ENCODE results near the gene PFDN1. TPM values are rescaled to one million over a fixed set of nuclear protein-coding genes. Genes with fewer than 3 reads are reported as not detected.

Gene PFDN1
- total and polyA plus RNA-seq, 12 donors, result 49.1 to 194 (median 86.8) TPM

GRCh38 chr5:140216478-140217074 is 86.3 kb downstream of the PFDN1 start:
- intact Hi-C loops (cut with DNase I), result no loop called here
- H3K36me3 ChIP-seq (replicated peaks in 1 of 2), result no peaks in the 10 kb centered on the region
- WGBS, 4 donors, result 66 to 83% (median 79%) methylated on average over 5 of the region's 5 CpGs
- H3K4me1 ChIP-seq (replicated peaks in 1 of 2), result peaks cover 47 to 66% of the 10 kb centered on the region in 2 donors
- no peaks in the 10 kb centered on the region for H3K9me3 ChIP-seq (replicated peaks in 1 of 3)
- DNase-seq, result no peak
- H3K4me3 ChIP-seq, result no peak overlapping the region
- H3K27me3 ChIP-seq, result no peaks in the 10 kb centered on the region
- TF ChIP-seq, protein P1, sequence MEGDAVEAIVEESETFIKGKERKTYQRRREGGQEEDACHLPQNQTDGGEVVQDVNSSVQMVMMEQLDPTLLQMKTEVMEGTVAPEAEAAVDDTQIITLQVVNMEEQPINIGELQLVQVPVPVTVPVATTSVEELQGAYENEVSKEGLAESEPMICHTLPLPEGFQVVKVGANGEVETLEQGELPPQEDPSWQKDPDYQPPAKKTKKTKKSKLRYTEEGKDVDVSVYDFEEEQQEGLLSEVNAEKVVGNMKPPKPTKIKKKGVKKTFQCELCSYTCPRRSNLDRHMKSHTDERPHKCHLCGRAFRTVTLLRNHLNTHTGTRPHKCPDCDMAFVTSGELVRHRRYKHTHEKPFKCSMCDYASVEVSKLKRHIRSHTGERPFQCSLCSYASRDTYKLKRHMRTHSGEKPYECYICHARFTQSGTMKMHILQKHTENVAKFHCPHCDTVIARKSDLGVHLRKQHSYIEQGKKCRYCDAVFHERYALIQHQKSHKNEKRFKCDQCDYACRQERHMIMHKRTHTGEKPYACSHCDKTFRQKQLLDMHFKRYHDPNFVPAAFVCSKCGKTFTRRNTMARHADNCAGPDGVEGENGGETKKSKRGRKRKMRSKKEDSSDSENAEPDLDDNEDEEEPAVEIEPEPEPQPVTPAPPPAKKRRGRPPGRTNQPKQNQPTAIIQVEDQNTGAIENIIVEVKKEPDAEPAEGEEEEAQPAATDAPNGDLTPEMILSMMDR (IDR thresholded peaks at IDR 0.05), result no peak
- TF ChIP-seq POLR2A (IDR thresholded peaks at IDR 0.05), result no peak
- peak overlapping the region in 3 of 5 donors; percentile 30 to 54 (median 43) for H3K27ac ChIP-seq

DNA sequence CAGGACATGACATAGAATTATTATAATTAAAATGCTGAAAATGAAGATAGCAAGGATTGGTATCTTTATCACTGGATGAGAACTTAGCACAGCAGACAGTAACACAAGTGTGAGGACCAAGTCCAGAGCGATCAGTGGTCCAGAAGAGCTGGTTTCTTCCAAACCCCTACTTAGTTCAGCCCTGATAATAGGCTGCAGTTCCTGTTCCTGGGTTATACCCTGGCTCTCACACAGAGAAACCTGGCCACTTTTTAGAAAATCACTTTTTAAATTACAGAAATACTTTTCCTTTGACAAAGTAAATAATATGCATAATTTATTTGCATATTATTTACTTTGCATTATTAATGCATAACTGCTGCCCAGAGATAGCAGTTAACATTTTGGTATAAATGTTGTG is 87.6 kb downstream of the PFDN1 start:
- Histone ChIP-seq H3K27me3 (no peaks in the 10 kb centered on the region), H3K4me1 (replicated peaks in 1 of 2) (peaks cover 34 to 53% of the 10 kb centered on the region in 2 donors), H3K27ac (peak overlapping the region in 1 of 5 donors; percentile 10), H3K9me3 (replicated peaks in 1 of 3) (no peaks in the 10 kb centered on the region), H3K36me3 (replicated peaks in 1 of 2) (no peaks in the 10 kb centered on the region), H3K4me3 (no peak overlapping the region)
- intact Hi-C loops (cut with DNase I), result no loop called here
- DNase-seq, result no peak
- TF ChIP-seq POLR2A (IDR thresholded peaks at IDR 0.05), result no peak
- TF ChIP-seq, protein P1 (IDR thresholded peaks at IDR 0.05), result no peak
- 85 to 100% (median 95%) methylated on average over 1 of the region's 1 CpG for WGBS, 4 donors

- DNase-seq, result no peak
- 67 to 81% (median 71%) methylated on average over 4 of the region's 4 CpGs for WGBS, 4 donors
- intact Hi-C loops (cut with DNase I), result no loop called here
- Histone ChIP-seq H3K9me3 (replicated peaks in 1 of 3) (no peaks in the 10 kb centered on the region), H3K27me3 (no peaks in the 10 kb centered on the region), H3K36me3 (replicated peaks in 1 of 2) (no peaks in the 10 kb centered on the region), H3K4me1 (replicated peaks in 1 of 2) (peaks cover 29 to 49% of the 10 kb centered on the region in 2 donors), H3K27ac (peak overlapping the region in 1 of 5 donors; percentile 41), H3K4me3 (no peak overlapping the region)
- no peak for TF ChIP-seq POLR2A (IDR thresholded peaks at IDR 0.05)
- TF ChIP-seq, protein P1 (IDR thresholded peaks at IDR 0.05), result no peak
These were observed 88.1 kb downstream of the PFDN1 start for GRCh38 chr5:140214831-140215230.

- Histone ChIP-seq H3K9me3 (replicated peaks in 1 of 3) (no peaks in the 10 kb centered on the region), H3K36me3 (replicated peaks in 1 of 2) (no peaks in the 10 kb centered on the region), H3K27me3 (no peaks in the 10 kb centered on the region), H3K27ac (no peak overlapping the region), H3K4me3 (no peak overlapping the region), H3K4me1 (replicated peaks in 1 of 2) (peaks cover 16 to 35% of the 10 kb centered on the region in 2 donors)
- WGBS, 4 donors, result 100% methylated on average over 1 of the region's 1 CpG
- TF ChIP-seq POLR2A (IDR thresholded peaks at IDR 0.05), result no peak
- TF ChIP-seq, protein P1 (IDR thresholded peaks at IDR 0.05), result no peak
- no peak for DNase-seq
- intact Hi-C loops (cut with DNase I), result no loop called here
These were observed 89.4 kb downstream of the PFDN1 start for GRCh38 chr5:140213370-140213983.

All from adrenal gland (tissue), 12 donors.